ENCODE data around the gene AKAP14.

GRCh38 chrX:119852382-119853353, 43.0 kb upstream of the AKAP14 start, which contains the start of gene UPF3B:
- TF ChIP-seq POLR2A (IDR thresholded peaks at IDR 0.05; ENCODE audit: low read length) = peak; percentile 73
- no peak for TF ChIP-seq GATA1 (IDR thresholded peaks at IDR 0.05; ENCODE audit: low read depth, low read length)

Measured in erythroblast (primary cell).